ENCODE data around the gene MAPK8. TPM values are rescaled to one million over a fixed set of nuclear protein-coding genes. Genes with fewer than 3 reads are reported as not detected.

MAPK8 gene
- total RNA-seq, 1 experiment from 2014 or later, result 52.9 TPM

DNA sequence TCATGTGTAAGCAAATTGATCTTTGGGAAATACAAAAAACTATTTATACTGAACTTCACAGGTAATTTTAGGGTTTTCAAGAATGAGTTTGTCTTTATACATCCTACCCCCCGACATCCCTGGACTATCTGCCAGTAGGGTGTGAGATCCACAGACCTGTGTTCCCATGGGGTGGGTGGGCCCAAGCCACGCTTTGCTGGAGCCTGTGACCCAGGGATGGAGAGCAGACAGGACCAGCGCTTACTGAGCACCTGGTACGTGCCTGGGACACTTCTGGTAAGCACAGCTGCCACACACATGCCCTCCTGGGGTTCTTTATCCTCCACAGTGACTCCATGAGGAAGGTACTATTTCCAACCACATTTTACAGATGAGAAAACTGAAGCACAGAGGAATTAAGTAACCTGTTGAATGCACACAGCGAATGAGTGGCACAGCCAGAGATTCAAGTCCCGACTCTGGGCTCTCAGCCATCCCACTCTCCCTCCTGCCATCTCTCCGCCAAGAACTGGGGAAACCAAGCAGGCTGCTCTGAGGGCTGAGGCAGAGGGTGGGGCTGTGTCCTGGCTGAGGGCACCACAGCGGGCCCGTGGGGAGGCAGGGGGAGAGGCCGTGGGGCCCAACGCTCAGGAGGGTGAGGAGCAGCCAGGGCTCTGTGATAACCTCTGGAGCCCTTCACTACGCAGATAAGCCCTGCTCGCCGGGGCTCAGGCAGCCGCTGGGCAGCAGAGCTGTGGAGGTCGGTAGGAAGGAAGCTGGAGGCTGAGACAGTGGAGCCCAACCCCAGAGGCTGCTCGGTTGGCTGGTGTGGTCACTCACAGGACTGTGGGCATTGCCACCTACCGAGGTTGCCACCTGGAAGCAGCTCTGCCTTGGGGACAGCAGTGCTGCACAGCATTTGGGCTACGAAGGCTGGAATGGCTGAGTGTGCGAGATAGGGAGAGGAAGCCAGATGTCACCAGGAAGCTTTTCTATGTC lies 174.2 kb downstream of the MAPK8 start (continued):
- TF ChIP-seq, protein P1, sequence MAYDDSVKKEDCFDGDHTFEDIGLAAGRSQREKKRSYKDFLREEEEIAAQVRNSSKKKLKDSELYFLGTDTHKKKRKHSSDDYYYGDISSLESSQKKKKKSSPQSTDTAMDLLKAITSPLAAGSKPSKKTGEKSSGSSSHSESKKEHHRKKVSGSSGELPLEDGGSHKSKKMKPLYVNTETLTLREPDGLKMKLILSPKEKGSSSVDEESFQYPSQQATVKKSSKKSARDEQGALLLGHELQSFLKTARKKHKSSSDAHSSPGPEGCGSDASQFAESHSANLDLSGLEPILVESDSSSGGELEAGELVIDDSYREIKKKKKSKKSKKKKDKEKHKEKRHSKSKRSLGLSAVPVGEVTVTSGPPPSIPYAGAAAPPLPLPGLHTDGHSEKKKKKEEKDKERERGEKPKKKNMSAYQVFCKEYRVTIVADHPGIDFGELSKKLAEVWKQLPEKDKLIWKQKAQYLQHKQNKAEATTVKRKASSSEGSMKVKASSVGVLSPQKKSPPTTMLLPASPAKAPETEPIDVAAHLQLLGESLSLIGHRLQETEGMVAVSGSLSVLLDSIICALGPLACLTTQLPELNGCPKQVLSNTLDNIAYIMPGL (CRISPR knock-in tag; IDR thresholded peaks at IDR 0.05), result no peak
- TF ChIP-seq, protein P2, sequence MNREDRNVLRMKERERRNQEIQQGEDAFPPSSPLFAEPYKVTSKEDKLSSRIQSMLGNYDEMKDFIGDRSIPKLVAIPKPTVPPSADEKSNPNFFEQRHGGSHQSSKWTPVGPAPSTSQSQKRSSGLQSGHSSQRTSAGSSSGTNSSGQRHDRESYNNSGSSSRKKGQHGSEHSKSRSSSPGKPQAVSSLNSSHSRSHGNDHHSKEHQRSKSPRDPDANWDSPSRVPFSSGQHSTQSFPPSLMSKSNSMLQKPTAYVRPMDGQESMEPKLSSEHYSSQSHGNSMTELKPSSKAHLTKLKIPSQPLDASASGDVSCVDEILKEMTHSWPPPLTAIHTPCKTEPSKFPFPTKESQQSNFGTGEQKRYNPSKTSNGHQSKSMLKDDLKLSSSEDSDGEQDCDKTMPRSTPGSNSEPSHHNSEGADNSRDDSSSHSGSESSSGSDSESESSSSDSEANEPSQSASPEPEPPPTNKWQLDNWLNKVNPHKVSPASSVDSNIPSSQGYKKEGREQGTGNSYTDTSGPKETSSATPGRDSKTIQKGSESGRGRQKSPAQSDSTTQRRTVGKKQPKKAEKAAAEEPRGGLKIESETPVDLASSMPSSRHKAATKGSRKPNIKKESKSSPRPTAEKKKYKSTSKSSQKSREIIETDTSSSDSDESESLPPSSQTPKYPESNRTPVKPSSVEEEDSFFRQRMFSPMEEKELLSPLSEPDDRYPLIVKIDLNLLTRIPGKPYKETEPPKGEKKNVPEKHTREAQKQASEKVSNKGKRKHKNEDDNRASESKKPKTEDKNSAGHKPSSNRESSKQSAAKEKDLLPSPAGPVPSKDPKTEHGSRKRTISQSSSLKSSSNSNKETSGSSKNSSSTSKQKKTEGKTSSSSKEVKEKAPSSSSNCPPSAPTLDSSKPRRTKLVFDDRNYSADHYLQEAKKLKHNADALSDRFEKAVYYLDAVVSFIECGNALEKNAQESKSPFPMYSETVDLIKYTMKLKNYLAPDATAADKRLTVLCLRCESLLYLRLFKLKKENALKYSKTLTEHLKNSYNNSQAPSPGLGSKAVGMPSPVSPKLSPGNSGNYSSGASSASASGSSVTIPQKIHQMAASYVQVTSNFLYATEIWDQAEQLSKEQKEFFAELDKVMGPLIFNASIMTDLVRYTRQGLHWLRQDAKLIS (CRISPR knock-in tag; IDR thresholded peaks at IDR 0.05; ENCODE audit: borderline replicate concordance), result no peak
- TF ChIP-seq ZNF396 (CRISPR knock-in tag; IDR thresholded peaks at IDR 0.05; ENCODE audit: borderline replicate concordance) (no peak), RELA (CRISPR knock-in tag; IDR thresholded peaks at IDR 0.05; ENCODE audit: borderline replicate concordance) (no peak), NR2C2 (CRISPR knock-in tag; IDR thresholded peaks at IDR 0.05) (no peak), ATF1 (CRISPR knock-in tag; IDR thresholded peaks at IDR 0.05) (no peak)
- TF ChIP-seq, protein P3, sequence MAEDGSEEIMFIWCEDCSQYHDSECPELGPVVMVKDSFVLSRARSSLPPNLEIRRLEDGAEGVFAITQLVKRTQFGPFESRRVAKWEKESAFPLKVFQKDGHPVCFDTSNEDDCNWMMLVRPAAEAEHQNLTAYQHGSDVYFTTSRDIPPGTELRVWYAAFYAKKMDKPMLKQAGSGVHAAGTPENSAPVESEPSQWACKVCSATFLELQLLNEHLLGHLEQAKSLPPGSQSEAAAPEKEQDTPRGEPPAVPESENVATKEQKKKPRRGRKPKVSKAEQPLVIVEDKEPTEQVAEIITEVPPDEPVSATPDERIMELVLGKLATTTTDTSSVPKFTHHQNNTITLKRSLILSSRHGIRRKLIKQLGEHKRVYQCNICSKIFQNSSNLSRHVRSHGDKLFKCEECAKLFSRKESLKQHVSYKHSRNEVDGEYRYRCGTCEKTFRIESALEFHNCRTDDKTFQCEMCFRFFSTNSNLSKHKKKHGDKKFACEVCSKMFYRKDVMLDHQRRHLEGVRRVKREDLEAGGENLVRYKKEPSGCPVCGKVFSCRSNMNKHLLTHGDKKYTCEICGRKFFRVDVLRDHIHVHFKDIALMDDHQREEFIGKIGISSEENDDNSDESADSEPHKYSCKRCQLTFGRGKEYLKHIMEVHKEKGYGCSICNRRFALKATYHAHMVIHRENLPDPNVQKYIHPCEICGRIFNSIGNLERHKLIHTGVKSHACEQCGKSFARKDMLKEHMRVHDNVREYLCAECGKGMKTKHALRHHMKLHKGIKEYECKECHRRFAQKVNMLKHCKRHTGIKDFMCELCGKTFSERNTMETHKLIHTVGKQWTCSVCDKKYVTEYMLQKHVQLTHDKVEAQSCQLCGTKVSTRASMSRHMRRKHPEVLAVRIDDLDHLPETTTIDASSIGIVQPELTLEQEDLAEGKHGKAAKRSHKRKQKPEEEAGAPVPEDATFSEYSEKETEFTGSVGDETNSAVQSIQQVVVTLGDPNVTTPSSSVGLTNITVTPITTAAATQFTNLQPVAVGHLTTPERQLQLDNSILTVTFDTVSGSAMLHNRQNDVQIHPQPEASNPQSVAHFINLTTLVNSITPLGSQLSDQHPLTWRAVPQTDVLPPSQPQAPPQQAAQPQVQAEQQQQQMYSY (CRISPR knock-in tag; IDR thresholded peaks at IDR 0.05), result no peak
- TF ChIP-seq, protein P4, sequence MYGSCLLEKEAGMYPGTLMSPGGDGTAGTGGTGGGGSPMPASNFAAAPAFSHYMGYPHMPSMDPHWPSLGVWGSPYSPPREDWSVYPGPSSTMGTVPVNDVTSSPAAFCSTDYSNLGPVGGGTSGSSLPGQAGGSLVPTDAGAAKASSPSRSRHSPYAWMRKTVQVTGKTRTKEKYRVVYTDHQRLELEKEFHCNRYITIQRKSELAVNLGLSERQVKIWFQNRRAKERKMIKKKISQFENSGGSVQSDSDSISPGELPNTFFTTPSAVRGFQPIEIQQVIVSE (CRISPR knock-in tag; IDR thresholded peaks at IDR 0.05; ENCODE audit: borderline replicate concordance), result no peak

DNA sequence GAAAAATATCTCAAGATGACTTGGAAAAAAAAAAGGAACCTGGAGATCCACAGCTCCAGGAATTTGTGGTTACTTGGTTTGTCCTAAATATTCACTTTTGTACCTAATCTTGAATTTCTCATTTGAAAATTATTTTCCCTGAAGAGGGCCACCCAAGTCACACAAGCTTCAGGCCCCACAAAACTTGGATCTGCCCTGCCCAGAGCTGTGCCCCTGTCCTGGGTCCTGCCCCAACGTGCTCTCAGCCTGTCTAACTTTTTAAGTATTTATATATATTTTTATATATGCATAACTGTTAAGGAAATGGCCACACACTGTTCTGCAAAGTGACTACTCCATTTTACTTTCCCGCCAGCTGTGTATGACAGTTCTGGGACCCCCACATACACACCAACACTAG lies 174.9 kb downstream of the MAPK8 start:
- no peaks in the 10 kb centered on the region for H3K27me3 Mint-ChIP-seq (ENCODE audit: low read depth)
- CTCF ChIA-PET, result interaction anchor here (0.6 to 1.3 kb wide), 3 partner anchors 21 to 174 kb away, joined by 3 to 12 read pairs (median 3); no protein-coding TSS in a partner anchor

More for the DNA sequence above, 174.9 kb downstream of the MAPK8 start:
- POLR2A ChIA-PET, result no interaction called here
- Mint-ChIP-seq H3K27ac (no peak overlapping the region), H3K4me1 (peaks cover 53% of the 10 kb centered on the region), H3K9me3 (no peaks in the 10 kb centered on the region), H3K4me3 (no peak overlapping the region), H3K36me3 (no peaks in the 10 kb centered on the region)
- no peak for ATAC-seq
- no peak for DNase-seq (ENCODE audit: low spot score)
- TF ChIP-seq TEAD1 (CRISPR knock-in tag; IDR thresholded peaks at IDR 0.05), result no peak
- no peak for TF ChIP-seq FOXJ3 (CRISPR knock-in tag; IDR thresholded peaks at IDR 0.05; ENCODE audit: borderline replicate concordance)
- TF ChIP-seq, protein P5, sequence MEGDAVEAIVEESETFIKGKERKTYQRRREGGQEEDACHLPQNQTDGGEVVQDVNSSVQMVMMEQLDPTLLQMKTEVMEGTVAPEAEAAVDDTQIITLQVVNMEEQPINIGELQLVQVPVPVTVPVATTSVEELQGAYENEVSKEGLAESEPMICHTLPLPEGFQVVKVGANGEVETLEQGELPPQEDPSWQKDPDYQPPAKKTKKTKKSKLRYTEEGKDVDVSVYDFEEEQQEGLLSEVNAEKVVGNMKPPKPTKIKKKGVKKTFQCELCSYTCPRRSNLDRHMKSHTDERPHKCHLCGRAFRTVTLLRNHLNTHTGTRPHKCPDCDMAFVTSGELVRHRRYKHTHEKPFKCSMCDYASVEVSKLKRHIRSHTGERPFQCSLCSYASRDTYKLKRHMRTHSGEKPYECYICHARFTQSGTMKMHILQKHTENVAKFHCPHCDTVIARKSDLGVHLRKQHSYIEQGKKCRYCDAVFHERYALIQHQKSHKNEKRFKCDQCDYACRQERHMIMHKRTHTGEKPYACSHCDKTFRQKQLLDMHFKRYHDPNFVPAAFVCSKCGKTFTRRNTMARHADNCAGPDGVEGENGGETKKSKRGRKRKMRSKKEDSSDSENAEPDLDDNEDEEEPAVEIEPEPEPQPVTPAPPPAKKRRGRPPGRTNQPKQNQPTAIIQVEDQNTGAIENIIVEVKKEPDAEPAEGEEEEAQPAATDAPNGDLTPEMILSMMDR (IDR thresholded peaks at IDR 0.05), result no peak
- no peak for TF ChIP-seq RELA (CRISPR knock-in tag; IDR thresholded peaks at IDR 0.05; ENCODE audit: borderline replicate concordance)
- no peak for TF ChIP-seq ZNF423 (CRISPR knock-in tag; IDR thresholded peaks at IDR 0.05)
- TF ChIP-seq FOXK1 (CRISPR knock-in tag; IDR thresholded peaks at IDR 0.05), result no peak
- no peak for TF ChIP-seq ELF4 (CRISPR knock-in tag; IDR thresholded peaks at IDR 0.05; ENCODE audit: low read depth)
- no peak for TF ChIP-seq SP1 (CRISPR knock-in tag; conservative IDR thresholded peaks at IDR 0.05)
- TF ChIP-seq ZNF219 (CRISPR knock-in tag; IDR thresholded peaks at IDR 0.05; ENCODE audit: borderline replicate concordance), result no peak
- no peak for TF ChIP-seq ZNF416 (CRISPR knock-in tag; IDR thresholded peaks at IDR 0.05)
- TF ChIP-seq, protein P6, sequence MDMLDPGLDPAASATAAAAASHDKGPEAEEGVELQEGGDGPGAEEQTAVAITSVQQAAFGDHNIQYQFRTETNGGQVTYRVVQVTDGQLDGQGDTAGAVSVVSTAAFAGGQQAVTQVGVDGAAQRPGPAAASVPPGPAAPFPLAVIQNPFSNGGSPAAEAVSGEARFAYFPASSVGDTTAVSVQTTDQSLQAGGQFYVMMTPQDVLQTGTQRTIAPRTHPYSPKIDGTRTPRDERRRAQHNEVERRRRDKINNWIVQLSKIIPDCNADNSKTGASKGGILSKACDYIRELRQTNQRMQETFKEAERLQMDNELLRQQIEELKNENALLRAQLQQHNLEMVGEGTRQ (CRISPR knock-in tag; IDR thresholded peaks at IDR 0.05), result no peak
- TF ChIP-seq EMX1 (CRISPR knock-in tag; IDR thresholded peaks at IDR 0.05), result no peak
- no peak for TF ChIP-seq ZNF396 (CRISPR knock-in tag; IDR thresholded peaks at IDR 0.05; ENCODE audit: borderline replicate concordance)
- no peak for TF ChIP-seq SOX15 (CRISPR knock-in tag; IDR thresholded peaks at IDR 0.05)
